B cell (primary cell): ENCODE data around the gene HBQ1. TPM values are rescaled to one million over a fixed set of nuclear protein-coding genes. Genes with fewer than 3 reads are reported as not detected.
"Not testable (repeated sequence)": the region's sequence is repeated elsewhere in the genome, so short reads cannot be mapped to it uniquely, and the experiment has no call there.

Experiments
- ATAC-seq: fragments of 200-7000 bp; cut with Tn5 transposase; one replicate; pipeline ENCODE4 v1.10.0; 2021; ENCODE audit warnings: low read depth, mild to moderate bottlenecking, moderate number of reproducible peaks, moderate library complexity
- CTCF ChIA-PET: fragments of 350-600 bp; sonication (Branson Sonifier 250); formaldehyde crosslinking; loops from one replicate; lab custom pipeline; 2021; ENCODE audit warnings: antibody characterized with exemption, inconsistent platforms; lab: Charles Lee
- POLR2A ChIA-PET: fragments of 350-600 bp; sonication (Branson Sonifier 250); formaldehyde crosslinking; loops from one replicate; lab custom pipeline; 2021; ENCODE audit warnings: antibody characterized with exemption; lab: Charles Lee
- DNase-seq: peaks from one replicate; pipeline ENCODE4 v3.0.0; 2013
- H2AFZ ChIP-seq: 2 replicates; pipeline ENCODE4 v1.6.1; 2012; ENCODE audit warnings: mild to moderate bottlenecking, low read depth, low read length; ENCODE audit not compliant: insufficient read depth, poor library complexity, severe bottlenecking
- H3K27ac ChIP-seq, 2 donors: 1 replicate in 1 of 2; 2 replicates in 1 of 2; pipeline ENCODE4 v1.5.1; 2012 to 2013; ENCODE audit warnings: low read length in 2 of 2, mild to moderate bottlenecking in 2 of 2, moderate library complexity in 1 of 2
- H3K27me3 ChIP-seq, 4 experiments: fragments of 200-600 bp in 1 of 4; sonication (generic) in 1 of 4; replicated peaks in 1 of 4; 1 replicate in 2 of 4; 2 replicates in 2 of 4; pipeline versions ENCODE4 v1.6.1 to v1.7.0; 2013 to 2016; ENCODE audit warnings: low read length in 3 of 4, mild to moderate bottlenecking in 2 of 4, mixed read lengths in 1 of 4, moderate library complexity in 1 of 4; ENCODE audit not compliant: insufficient read depth in 4 of 4, control insufficient read depth in 3 of 4; ENCODE audit errors: control extremely low read depth in 1 of 4
- H3K36me3 ChIP-seq, 2 experiments: replicated peaks in 1 of 2; 1 replicate in 1 of 2; 2 replicates in 1 of 2; pipeline versions ENCODE4 v1.6.1 to v1.7.1; 2013; ENCODE audit warnings: low read length in 1 of 2; ENCODE audit not compliant: insufficient read depth in 2 of 2, control insufficient read depth in 1 of 2; ENCODE audit errors: control extremely low read depth in 1 of 2, extremely low read depth in 1 of 2
- H3K4me1 ChIP-seq, 2 donors: fragments of 200-600 bp in 1 of 2; sonication (generic) in 1 of 2; 1 replicate in 1 of 2; 2 replicates in 1 of 2; pipeline versions ENCODE4 v1.5.1 to v1.6.1; 2013 to 2017; ENCODE audit warnings: low read length in 2 of 2; ENCODE audit not compliant: control insufficient read depth in 2 of 2, insufficient read depth in 2 of 2
- H3K4me2 ChIP-seq: replicated peaks from 2 replicates; pipeline ENCODE3; 2012; ENCODE audit warnings: mild to moderate bottlenecking, low read depth, low read length; ENCODE audit not compliant: poor library complexity, severe bottlenecking
- H3K4me3 ChIP-seq, 5 experiments: fragments of 200-600 bp in 1 of 5; sonication (generic) in 1 of 5; 1 replicate in 3 of 5; 2 replicates in 2 of 5; pipeline versions ENCODE4 v1.5.1 to v1.7.0; 2011 to 2016; ENCODE audit warnings: low read length in 4 of 5, mild to moderate bottlenecking in 4 of 5, low read depth in 2 of 5, control low read depth in 1 of 5, moderate library complexity in 1 of 5; ENCODE audit not compliant: insufficient read depth in 1 of 5; ENCODE audit errors: control extremely low read depth in 1 of 5, extremely low read depth in 1 of 5
- H3K79me2 ChIP-seq: fragments of 200-600 bp; sonication (generic); one replicate; pipeline ENCODE4 v1.6.0; 2016; ENCODE audit warnings: low read length; ENCODE audit not compliant: control insufficient read depth, insufficient read depth
- H3K9ac ChIP-seq: fragments of 200-600 bp; sonication (generic); 2 replicates; pipeline ENCODE4 v1.6.1; 2017; ENCODE audit warnings: mild to moderate bottlenecking, low read length, moderate library complexity
- H3K9me3 ChIP-seq, 3 donors: one replicate each; pipeline versions ENCODE4 v1.6.1 to v1.7.1; 2013; ENCODE audit warnings: low read length in 2 of 3; ENCODE audit not compliant: control insufficient read depth in 2 of 3, insufficient read depth in 1 of 3; ENCODE audit errors: control extremely low read depth in 1 of 3
- H4K20me1 ChIP-seq: 2 replicates; pipeline ENCODE4 v1.6.0; 2012; ENCODE audit warnings: mild to moderate bottlenecking, low read length; ENCODE audit not compliant: insufficient read depth, control insufficient read depth, poor library complexity, severe bottlenecking
- H3K27ac Mint-ChIP-seq: one replicate; pipeline ENCODE4 v1.8.0; 2021; ENCODE audit warnings: mixed read lengths
- H3K27me3 Mint-ChIP-seq: one replicate; pipeline ENCODE4 v1.8.0; 2021; ENCODE audit warnings: mixed read lengths
- H3K4me1 Mint-ChIP-seq: one replicate; pipeline ENCODE4 v1.8.0; 2021; ENCODE audit warnings: mixed read lengths
- H3K4me3 Mint-ChIP-seq: one replicate; pipeline ENCODE4 v1.8.0; 2021; ENCODE audit warnings: mixed read lengths
- H3K9me3 Mint-ChIP-seq: one replicate; pipeline ENCODE4 v1.8.0; 2022; ENCODE audit warnings: mixed read lengths; ENCODE audit not compliant: insufficient read depth
- CTCF ChIP-seq: fragments of 200-600 bp; IDR thresholded peaks from one replicate; pipeline ENCODE4 v1.8.0; 2022; ENCODE audit warnings: antibody characterized with exemption, mild to moderate bottlenecking
- EZH2 ChIP-seq: IDR thresholded peaks from 2 replicates; pipeline ENCODE4 v1.6.1; 2012; ENCODE audit warnings: borderline replicate concordance, low read depth, mild to moderate bottlenecking, moderate library complexity, low read length; ENCODE audit not compliant: insufficient read depth, poor library complexity, severe bottlenecking
- WGBS: methylation state at CpG from one replicate; pipeline ENCODE4 v1.1.5; 2013; ENCODE audit warnings: missing lambda C conversion rate; ENCODE audit not compliant: insufficient coverage; 5-methylcytosine and 5-hydroxymethylcytosine counted together
- intact Hi-C: fragments of 100-400 bp; cut with micrococcal nuclease; formaldehyde crosslinking; loops from one replicate; pipeline ENCODE4 v1.10.0; 2022
- polyA plus RNA-seq: library from polyadenylated mRNA; depleted of rRNA; stranded (reverse); fragments of >200 nt; gene quantifications from 2 replicates; pipeline ENCODE4 v1.2.3, GENCODE V29; 2012
- small RNA-seq: library from RNA; depleted of rRNA; stranded (forward); fragments of <200 nt; gene quantifications from one replicate; pipeline ENCODE3, GENCODE V24; 2012; ENCODE audit warnings: low replicate concordance, low read depth; ENCODE audit not compliant: insufficient read length
- total RNA-seq, 2 donors: library from RNA; stranded (reverse); fragments of 120-200 nt in 1 of 2; gene quantifications; 1 replicate in 1 of 2; 2 replicates in 1 of 2; pipeline versions ENCODE4 v1.2.3 to v1.2.4, GENCODE V29; 2013 to 2022

The HBQ1 gene
- total and polyA plus RNA-seq, 2 donors (not counting 1 experiment from before 2014, with no cell fraction given) = not detected

- no peak for DNase-seq
- POLR2A ChIA-PET = interaction anchor here (0.6 kb wide), 2 partner anchors 97 to 107 kb away, joined by 4 to 6 read pairs; no protein-coding TSS in a partner anchor
- no peaks in the 10 kb centered on the region for H3K27me3 ChIP-seq
- no peak for ATAC-seq
- no peaks in the 10 kb centered on the region for H3K9me3 ChIP-seq
- WGBS = 89% methylated on average over 17 of the region's 22 CpGs
- peaks cover 12 to 36% of the 10 kb centered on the region in 2 donors for H3K4me1 ChIP-seq
- H3K27me3 Mint-ChIP-seq = no peaks in the 10 kb centered on the region
- peak overlapping the region; percentile 94 for H3K4me3 Mint-ChIP-seq
- H3K9ac ChIP-seq = peak overlapping the region; percentile 88
- CTCF ChIA-PET = interaction anchor here (1.0 kb wide), 2 partner anchors 132 to 162 kb away, joined by 3 read pairs; no protein-coding TSS in a partner anchor
- peak overlapping the region; percentile 32 to 81 (median 79) for H3K4me3 ChIP-seq
- intact Hi-C loops = loop anchor here (1.0 kb wide), 2 partner anchors 123 to 140 kb away; partner anchors contain the start of gene MRPL28
- peaks cover 32% of the 10 kb centered on the region for H3K4me1 Mint-ChIP-seq
- H3K27ac Mint-ChIP-seq = peak overlapping the region; percentile 33
- peak overlapping the region; percentile 87 for H2AFZ ChIP-seq
- H3K9me3 Mint-ChIP-seq = no peaks in the 10 kb centered on the region
- H3K27ac ChIP-seq = peak overlapping the region in 1 of 2 donors; percentile 95
- H4K20me1 ChIP-seq = peaks cover 40% of the 10 kb centered on the region
- H3K36me3 ChIP-seq = peaks cover 10 to 29% of the 10 kb centered on the region in 2 experiments
- peaks cover 41% of the 10 kb centered on the region for H3K79me2 ChIP-seq
- peak overlapping the region; percentile 95 for H3K4me2 ChIP-seq
- TF ChIP-seq EZH2 (no peak), CTCF (no peak)
Measured at GRCh38 chr16:229731-230281, 49.5 kb downstream of the HBQ1 start.

- peaks cover 10 to 26% of the 10 kb centered on the region in 2 experiments for H3K36me3 ChIP-seq
- H3K4me1 ChIP-seq = peaks cover 12 to 39% of the 10 kb centered on the region in 2 donors
- H3K79me2 ChIP-seq = peaks cover 36% of the 10 kb centered on the region
- intact Hi-C loops, CTCF ChIA-PET, H3K27me3 Mint-ChIP-seq, H3K27me3 ChIP-seq, H2AFZ ChIP-seq, DNase-seq, H3K9ac ChIP-seq, H3K9me3 ChIP-seq, H3K4me2 ChIP-seq, H3K9me3 Mint-ChIP-seq, ATAC-seq, H3K4me3 Mint-ChIP-seq, H3K27ac ChIP-seq, POLR2A ChIA-PET, H3K4me3 ChIP-seq, H3K27ac Mint-ChIP-seq: not testable (repeated sequence)
- peaks cover 37% of the 10 kb centered on the region for H3K4me1 Mint-ChIP-seq
- H4K20me1 ChIP-seq = peaks cover 36% of the 10 kb centered on the region
- WGBS = 95% methylated on average over 18 of the region's 18 CpGs
Measured at GRCh38 chr16:230351-230750, 50.1 kb downstream of the HBQ1 start.

Small RNA genes lying within 50 kb of the gene (small RNA-seq; reads per million reads assigned to genes)
- not detected for gene RF00019

Other genes with a start within 250 kb of the HBQ1 start
- gene POLR3K, start 126.9 kb upstream of the HBQ1 start, total RNA-seq = 28.3 and 34.9 TPM in 2 replicates
- 18.4 and 26.3 TPM in 2 replicates for gene POLR3K, start 126.9 kb upstream of the HBQ1 start, polyA plus RNA-seq
- 24.3 and 25.5 TPM in 2 replicates for gene SNRNP25, start 126.6 kb upstream of the HBQ1 start, total RNA-seq
- 31.3 and 32.8 TPM in 2 replicates for gene SNRNP25, start 126.6 kb upstream of the HBQ1 start, polyA plus RNA-seq
- 0.76 and 0.78 TPM in 2 replicates for gene RHBDF1, start 107.8 kb upstream of the HBQ1 start, total RNA-seq
- 0.42 and 1.3 TPM in 2 replicates for gene RHBDF1, start 107.8 kb upstream of the HBQ1 start, polyA plus RNA-seq
- 58.3 and 66.4 TPM in 2 replicates for gene MPG, start 102.2 kb upstream of the HBQ1 start, total RNA-seq
- gene MPG, start 102.2 kb upstream of the HBQ1 start, polyA plus RNA-seq = 39.4 and 59.6 TPM in 2 replicates
- 41.9 and 43.0 TPM in 2 replicates for gene NPRL3, start 41.8 kb upstream of the HBQ1 start, total RNA-seq
- 41.3 and 50.2 TPM in 2 replicates for gene NPRL3, start 41.8 kb upstream of the HBQ1 start, polyA plus RNA-seq
- not detected in 2 replicates for gene HBZ, start 27.8 kb upstream of the HBQ1 start, total RNA-seq
- not detected in 2 replicates for gene HBZ, start 27.8 kb upstream of the HBQ1 start, polyA plus RNA-seq
- gene HBM, start 14.5 kb upstream of the HBQ1 start, total RNA-seq = 0.64 TPM in 1 of 2 replicates, not detected in the other
- 3.2 TPM in 1 of 2 replicates, not detected in the other for gene HBM, start 14.5 kb upstream of the HBQ1 start, polyA plus RNA-seq
- gene HBA2, start 7.6 kb upstream of the HBQ1 start, total RNA-seq = 179 and 217 TPM in 2 replicates
- 7.9 and 75.6 TPM in 2 replicates for gene HBA2, start 7.6 kb upstream of the HBQ1 start, polyA plus RNA-seq
- gene HBA1, start 3.8 kb upstream of the HBQ1 start, total RNA-seq = 261 and 283 TPM in 2 replicates
- gene HBA1, start 3.8 kb upstream of the HBQ1 start, polyA plus RNA-seq = 38.5 and 905 TPM in 2 replicates
- 181 and 191 TPM in 2 replicates for gene LUC7L, start 49.0 kb downstream of the HBQ1 start, total RNA-seq
- 148 and 242 TPM in 2 replicates for gene LUC7L, start 49.0 kb downstream of the HBQ1 start, polyA plus RNA-seq
- gene FAM234A, start 54.4 kb downstream of the HBQ1 start, total RNA-seq = 42.9 and 44.5 TPM in 2 replicates
- 35.1 and 41.4 TPM in 2 replicates for gene FAM234A, start 54.4 kb downstream of the HBQ1 start, polyA plus RNA-seq
- gene RGS11, start 95.5 kb downstream of the HBQ1 start, total RNA-seq = not detected in 2 replicates
- gene RGS11, start 95.5 kb downstream of the HBQ1 start, polyA plus RNA-seq = 0.12 and 0.39 TPM in 2 replicates
- gene ARHGDIG, start 100.1 kb downstream of the HBQ1 start, total RNA-seq = 0.64 TPM in 1 of 2 replicates, not detected in the other
- gene ARHGDIG, start 100.1 kb downstream of the HBQ1 start, polyA plus RNA-seq = not detected in 2 replicates
- gene PDIA2, start 102.7 kb downstream of the HBQ1 start, total RNA-seq = not detected in 2 replicates
- 0.06 and 0.07 TPM in 2 replicates for gene PDIA2, start 102.7 kb downstream of the HBQ1 start, polyA plus RNA-seq
- gene AXIN1, start 172.3 kb downstream of the HBQ1 start, total RNA-seq = 37.6 and 40.8 TPM in 2 replicates
- 35.4 and 39.0 TPM in 2 replicates for gene AXIN1, start 172.3 kb downstream of the HBQ1 start, polyA plus RNA-seq
- 44.3 and 45.1 TPM in 2 replicates for gene MRPL28, start 190.1 kb downstream of the HBQ1 start, total RNA-seq
- gene MRPL28, start 190.1 kb downstream of the HBQ1 start, polyA plus RNA-seq = 47.7 and 67.7 TPM in 2 replicates
- gene PGAP6, start 201.5 kb downstream of the HBQ1 start, total RNA-seq = 47.4 and 50.8 TPM in 2 replicates
- gene PGAP6, start 201.5 kb downstream of the HBQ1 start, polyA plus RNA-seq = 132 and 158 TPM in 2 replicates
- gene NME4, start 216.7 kb downstream of the HBQ1 start, total RNA-seq = 43.3 and 48.7 TPM in 2 replicates
- gene NME4, start 216.7 kb downstream of the HBQ1 start, polyA plus RNA-seq = 61.9 and 77.9 TPM in 2 replicates
- 9.0 and 11.0 TPM in 2 replicates for gene DECR2, start 221.4 kb downstream of the HBQ1 start, total RNA-seq
- gene DECR2, start 221.4 kb downstream of the HBQ1 start, polyA plus RNA-seq = 16.3 and 19.6 TPM in 2 replicates
- gene RAB11FIP3, start 245.2 kb downstream of the HBQ1 start, total RNA-seq = 57.2 and 60.6 TPM in 2 replicates
- gene RAB11FIP3, start 245.2 kb downstream of the HBQ1 start, polyA plus RNA-seq = 24.3 and 29.9 TPM in 2 replicates